ENCODE results near the gene SLCO3A1. TPM values are rescaled to one million over a fixed set of nuclear protein-coding genes. Genes with fewer than 3 reads are reported as not detected.

The SLCO3A1 gene
- total RNA-seq, 2 experiments from 2014 or later, result 2.0 to 2.7 TPM

GRCh38 chr15:92118936-92119325 is 265.4 kb downstream of the SLCO3A1 start:
- no peak overlapping the region for H3K4me3 Mint-ChIP-seq
- H3K9me3 Mint-ChIP-seq, result no peaks in the 10 kb centered on the region
- no peak for DNase-seq
- H3K4me1 Mint-ChIP-seq, result no peaks in the 10 kb centered on the region
- no peaks in the 10 kb centered on the region for H3K27me3 Mint-ChIP-seq
- H3K36me3 Mint-ChIP-seq, result peaks cover 19% of the 10 kb centered on the region
- H3K27ac Mint-ChIP-seq, result no peak overlapping the region

GRCh38 chr15:92120094-92120795 is 266.7 kb downstream of the SLCO3A1 start:
- Mint-ChIP-seq H3K4me3 (no peak overlapping the region), H3K36me3 (peaks cover 19% of the 10 kb centered on the region)
- no peak for DNase-seq

GRCh38 chr15:92121047-92121446 is 267.5 kb downstream of the SLCO3A1 start:
- Mint-ChIP-seq H3K4me1 (no peaks in the 10 kb centered on the region), H3K27me3 (no peaks in the 10 kb centered on the region), H3K27ac (no peak overlapping the region), H3K9me3 (no peaks in the 10 kb centered on the region), H3K4me3 (no peak overlapping the region), H3K36me3 (peaks cover 19% of the 10 kb centered on the region)
- DNase-seq, result no peak

More at GRCh38 chr15:92120094-92120795, 266.7 kb downstream of the SLCO3A1 start:
- Mint-ChIP-seq H3K9me3 (no peaks in the 10 kb centered on the region), H3K27ac (no peak overlapping the region), H3K4me1 (no peaks in the 10 kb centered on the region), H3K27me3 (no peaks in the 10 kb centered on the region)

GRCh38 chr15:92122259-92122658 is 268.8 kb downstream of the SLCO3A1 start:
- H3K36me3 Mint-ChIP-seq, result peaks cover 19% of the 10 kb centered on the region
- DNase-seq, result no peak
- H3K27ac Mint-ChIP-seq, result no peak overlapping the region
- no peaks in the 10 kb centered on the region for H3K27me3 Mint-ChIP-seq
- no peaks in the 10 kb centered on the region for H3K9me3 Mint-ChIP-seq
- no peak overlapping the region for H3K4me3 Mint-ChIP-seq
- no peaks in the 10 kb centered on the region for H3K4me1 Mint-ChIP-seq

GRCh38 chr15:92123962-92124656 is 270.6 kb downstream of the SLCO3A1 start:
- H3K36me3 Mint-ChIP-seq, result peaks cover 19% of the 10 kb centered on the region
- no peak for DNase-seq
- H3K9me3 Mint-ChIP-seq, result no peaks in the 10 kb centered on the region
- no peaks in the 10 kb centered on the region for H3K4me1 Mint-ChIP-seq
- no peaks in the 10 kb centered on the region for H3K27me3 Mint-ChIP-seq
- H3K27ac Mint-ChIP-seq, result no peak overlapping the region
- H3K4me3 Mint-ChIP-seq, result no peak overlapping the region

GRCh38 chr15:92124657-92125010 is 271.1 kb downstream of the SLCO3A1 start:
- H3K4me3 Mint-ChIP-seq, result no peak overlapping the region
- no peaks in the 10 kb centered on the region for H3K9me3 Mint-ChIP-seq
- H3K27ac Mint-ChIP-seq, result no peak overlapping the region
- H3K27me3 Mint-ChIP-seq, result no peaks in the 10 kb centered on the region
- H3K4me1 Mint-ChIP-seq, result no peaks in the 10 kb centered on the region
- H3K36me3 Mint-ChIP-seq, result peaks cover 19% of the 10 kb centered on the region
- no peak for DNase-seq

GRCh38 chr15:92128788-92129187 is 275.3 kb downstream of the SLCO3A1 start:
- Mint-ChIP-seq H3K9me3 (no peaks in the 10 kb centered on the region), H3K27me3 (no peaks in the 10 kb centered on the region), H3K4me1 (no peaks in the 10 kb centered on the region), H3K4me3 (no peak overlapping the region), H3K36me3 (peaks cover 1% of the 10 kb centered on the region), H3K27ac (no peak overlapping the region)
- DNase-seq, result no peak

- no peaks in the 10 kb centered on the region for H3K27me3 Mint-ChIP-seq
- H3K36me3 Mint-ChIP-seq, result peaks cover 1% of the 10 kb centered on the region
- H3K4me3 Mint-ChIP-seq, result no peak overlapping the region
- H3K27ac Mint-ChIP-seq, result no peak overlapping the region
- H3K4me1 Mint-ChIP-seq, result peaks cover 2% of the 10 kb centered on the region
- no peaks in the 10 kb centered on the region for H3K9me3 Mint-ChIP-seq
- no peak for DNase-seq
Observed at GRCh38 chr15:92130244-92130643, 276.7 kb downstream of the SLCO3A1 start.

- peaks cover 1% of the 10 kb centered on the region for H3K36me3 Mint-ChIP-seq
- H3K9me3 Mint-ChIP-seq, result no peaks in the 10 kb centered on the region
- no peak overlapping the region for H3K27ac Mint-ChIP-seq
- no peak for DNase-seq
- no peaks in the 10 kb centered on the region for H3K27me3 Mint-ChIP-seq
- H3K4me1 Mint-ChIP-seq, result peaks cover 6% of the 10 kb centered on the region
- no peak overlapping the region for H3K4me3 Mint-ChIP-seq
Observed at GRCh38 chr15:92130906-92131305, 277.4 kb downstream of the SLCO3A1 start.

GRCh38 chr15:92132982-92133755 is 279.7 kb downstream of the SLCO3A1 start:
- Mint-ChIP-seq H3K9me3 (peaks cover 2% of the 10 kb centered on the region), H3K27me3 (no peaks in the 10 kb centered on the region), H3K27ac (no peak overlapping the region), H3K36me3 (peaks cover 1% of the 10 kb centered on the region), H3K4me1 (peaks cover 6% of the 10 kb centered on the region), H3K4me3 (no peak overlapping the region)
- no peak for DNase-seq

GRCh38 chr15:92140796-92141195 is 287.3 kb downstream of the SLCO3A1 start:
- Mint-ChIP-seq H3K27ac (no peak overlapping the region), H3K4me3 (no peak overlapping the region)

GRCh38 chr15:92141607-92142006 is 288.1 kb downstream of the SLCO3A1 start:
- Mint-ChIP-seq H3K4me1 (no peaks in the 10 kb centered on the region), H3K27ac (no peak overlapping the region), H3K36me3 (no peaks in the 10 kb centered on the region), H3K27me3 (no peaks in the 10 kb centered on the region), H3K9me3 (peaks cover 1% of the 10 kb centered on the region), H3K4me3 (no peak overlapping the region)
- DNase-seq, result no peak

More at GRCh38 chr15:92140796-92141195, 287.3 kb downstream of the SLCO3A1 start:
- DNase-seq, result no peak
- peaks cover 2% of the 10 kb centered on the region for H3K9me3 Mint-ChIP-seq
- H3K4me1 Mint-ChIP-seq, result no peaks in the 10 kb centered on the region
- no peaks in the 10 kb centered on the region for H3K27me3 Mint-ChIP-seq
- no peaks in the 10 kb centered on the region for H3K36me3 Mint-ChIP-seq

GRCh38 chr15:92142242-92143232 is 289.0 kb downstream of the SLCO3A1 start:
- Mint-ChIP-seq H3K4me3 (no peak overlapping the region), H3K36me3 (no peaks in the 10 kb centered on the region), H3K9me3 (no peaks in the 10 kb centered on the region), H3K27me3 (no peaks in the 10 kb centered on the region), H3K27ac (no peak overlapping the region), H3K4me1 (no peaks in the 10 kb centered on the region)
- no peak for DNase-seq

GRCh38 chr15:92143765-92144164 is 290.3 kb downstream of the SLCO3A1 start:
- Mint-ChIP-seq H3K27me3 (no peaks in the 10 kb centered on the region), H3K9me3 (no peaks in the 10 kb centered on the region), H3K36me3 (no peaks in the 10 kb centered on the region), H3K4me1 (no peaks in the 10 kb centered on the region), H3K4me3 (no peak overlapping the region), H3K27ac (no peak overlapping the region)
- DNase-seq, result no peak
